Sigmoid colon (tissue), 4 donors: Measurements from ENCODE around the gene STRN4.

ENCODE experiments used
- CTCF ChIP-seq, 4 experiments: fragments of 450-650 bp in 3 of 4; fragments of 200-600 bp in 1 of 4; IDR thresholded peaks; one replicate each; pipeline ENCODE4 v1.5.1; 2016 to 2019; ENCODE audit warnings: antibody characterized with exemption in 4 of 4, mild to moderate bottlenecking in 3 of 4, moderate library complexity in 2 of 4
- EP300 ChIP-seq, 4 donors: sonication (generic); formaldehyde crosslinking; IDR thresholded peaks; one replicate each; pipeline ENCODE4 v1.6.1; 2017; ENCODE audit warnings: antibody characterized with exemption in 4 of 4
- POLR2A ChIP-seq, 2 donors: fragments of 450-650 bp; IDR thresholded peaks; one replicate each; pipeline ENCODE4 v1.6.1; 2016; ENCODE audit warnings: antibody characterized with exemption in 2 of 2, mild to moderate bottlenecking in 2 of 2, moderate library complexity in 2 of 2

GRCh38 chr19:46745030-46745429 lies 1.2 kb downstream of the STRN4 start:
- TF ChIP-seq CTCF (IDR thresholded peaks at IDR 0.05), result no peak
- no peak for TF ChIP-seq EP300 (IDR thresholded peaks at IDR 0.05)
- no peak for TF ChIP-seq POLR2A (IDR thresholded peaks at IDR 0.05)
